Stimulated activated CD4-positive, alpha-beta T cell treated with anti-CD3 and anti-CD28 coated beads, TNF-alpha, amount 100 ng/mL, for 48 hours (primary cell): ENCODE measurements around the gene DDX1.

Experiments used
- DNase-seq, 3 donors: peaks; one replicate each; pipeline ENCODE4 v3.0.0-alpha.2; 2020; ENCODE audit warnings: low read depth in 3 of 3

The DDX1 gene

DNA sequence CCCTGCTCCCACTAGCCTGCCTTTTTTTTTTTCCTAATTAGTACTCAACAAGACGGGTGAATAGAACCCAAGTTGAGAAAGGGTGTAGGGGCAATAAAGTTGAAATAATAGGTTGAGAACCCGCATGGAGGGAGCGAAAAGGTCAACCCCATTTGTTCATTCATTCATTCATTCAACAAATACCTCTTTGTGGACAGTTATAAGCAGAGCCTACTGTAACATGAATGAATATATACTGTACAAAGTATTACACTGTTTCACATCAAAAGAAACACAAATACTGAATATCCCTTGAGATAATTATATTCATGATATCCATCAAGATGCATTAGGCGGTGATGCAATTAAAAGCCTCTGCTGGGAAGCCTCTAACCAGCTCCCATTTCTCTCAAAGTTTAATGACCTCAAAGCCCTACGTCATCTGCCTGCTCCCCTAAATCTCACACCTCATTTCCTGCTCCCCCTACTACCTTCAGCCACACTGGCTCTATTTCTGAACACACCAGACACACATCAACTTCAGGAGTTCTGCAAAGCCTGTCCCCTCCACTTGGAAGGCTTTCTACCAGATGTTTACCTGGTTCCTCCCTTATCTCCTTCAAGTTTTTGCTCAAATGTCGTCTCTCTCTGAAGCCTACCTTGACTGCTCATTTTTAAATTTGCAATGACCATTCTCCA is 29.2 kb upstream of the DDX1 start:
- DNase-seq, result no peak

GRCh38 chr2:15563227-15564100 is 28.2 kb upstream of the DDX1 start:
- no peak for DNase-seq

DNA sequence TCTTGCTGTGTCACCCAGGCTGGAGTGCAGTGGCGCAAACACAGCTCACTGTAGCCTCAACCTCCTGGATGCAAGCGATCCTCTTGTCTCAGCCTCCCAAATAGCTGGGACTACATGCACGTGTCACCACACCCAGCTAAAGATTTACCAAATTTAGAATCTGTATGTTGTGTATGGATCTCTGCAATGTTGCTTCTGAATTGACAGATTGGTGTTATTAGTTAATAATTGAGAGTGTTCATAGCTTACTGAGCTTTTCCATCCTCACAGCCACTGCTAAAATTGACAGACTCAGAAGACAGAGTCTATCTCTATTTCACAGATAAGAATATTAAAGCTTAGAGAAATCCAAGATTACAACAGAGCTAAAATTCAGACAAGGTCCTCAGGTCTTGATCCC is 26.3 kb upstream of the DDX1 start:
- DNase-seq, result no peak

DNA sequence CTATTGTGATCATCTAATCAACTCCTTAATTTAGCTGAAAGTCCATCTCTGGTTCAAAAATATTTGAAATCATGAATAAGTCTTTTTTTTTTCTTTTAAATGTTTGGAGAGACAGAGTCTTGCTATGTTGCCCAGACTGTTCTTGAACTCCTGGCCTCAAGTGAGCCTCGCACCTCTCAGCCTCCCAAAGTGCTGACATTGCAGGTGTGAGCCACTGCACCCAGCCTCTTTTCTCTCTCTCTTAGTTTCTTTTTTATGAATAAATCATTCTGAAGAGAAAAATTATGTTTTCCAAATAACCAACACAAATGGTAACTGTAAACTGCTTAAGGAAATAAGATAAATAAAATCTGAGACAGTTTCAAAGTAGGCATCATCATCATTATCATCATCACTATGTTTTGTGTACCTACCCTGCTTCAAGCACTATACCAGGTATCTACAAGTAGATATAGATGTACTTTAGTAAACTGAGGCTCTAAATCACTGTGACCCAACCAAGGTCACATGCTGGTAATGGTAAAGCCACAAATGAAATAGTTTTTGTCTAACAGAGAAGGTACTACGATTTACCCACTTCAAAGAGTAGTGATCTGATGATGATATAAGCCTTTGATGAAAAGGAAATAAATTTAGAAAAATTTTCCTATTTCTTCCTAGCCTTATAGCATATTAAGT is 25.5 kb upstream of the DDX1 start:
- no peak for DNase-seq

DNA sequence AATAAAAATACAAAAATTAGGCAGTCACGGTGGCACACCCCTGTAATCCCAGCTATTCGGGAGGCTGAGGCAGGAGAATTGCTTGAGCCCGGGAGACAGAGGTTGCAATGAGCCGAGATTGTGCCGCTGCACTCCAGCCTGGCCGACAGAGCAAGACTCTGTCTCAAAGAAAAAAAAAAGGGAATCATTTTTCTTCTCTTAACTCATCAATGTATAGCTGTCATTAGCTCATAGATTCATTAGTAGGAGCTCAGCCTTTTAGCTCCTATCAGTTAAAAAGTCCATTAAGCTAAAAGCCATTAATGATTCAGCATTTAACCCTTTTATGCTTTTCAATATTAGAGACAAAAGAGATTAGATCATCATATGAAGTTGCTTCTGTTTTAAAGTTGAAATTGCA is 24.8 kb upstream of the DDX1 start:
- no peak for DNase-seq

GRCh38 chr2:15568874-15569273 is 22.8 kb upstream of the DDX1 start:
- DNase-seq, result no peak

DNA sequence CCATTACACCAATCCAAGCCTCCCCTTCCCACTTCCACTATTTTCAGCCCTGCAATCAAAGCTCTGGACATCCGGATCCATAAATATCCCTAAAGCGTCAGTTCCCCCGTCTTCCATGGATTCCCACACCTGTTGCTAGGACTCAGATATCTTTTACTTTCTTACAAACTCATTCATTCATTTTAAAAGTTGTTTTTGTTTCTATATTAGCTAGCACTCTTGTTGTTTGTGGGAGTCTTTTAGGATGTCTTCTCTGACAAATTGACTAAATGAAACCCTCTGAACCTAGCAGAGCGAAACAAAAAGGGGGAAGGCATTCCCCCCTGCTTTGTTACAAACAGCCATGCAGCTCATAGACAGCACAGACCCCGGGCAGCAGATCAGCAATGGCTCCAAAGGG is 21.6 kb upstream of the DDX1 start:
- no peak for DNase-seq

GRCh38 chr2:15571729-15572128 is 19.9 kb upstream of the DDX1 start:
- no peak for DNase-seq

GRCh38 chr2:15577071-15577735 is 14.5 kb upstream of the DDX1 start:
- DNase-seq, result peak; percentile 75 to 93 (median 88)

DNA sequence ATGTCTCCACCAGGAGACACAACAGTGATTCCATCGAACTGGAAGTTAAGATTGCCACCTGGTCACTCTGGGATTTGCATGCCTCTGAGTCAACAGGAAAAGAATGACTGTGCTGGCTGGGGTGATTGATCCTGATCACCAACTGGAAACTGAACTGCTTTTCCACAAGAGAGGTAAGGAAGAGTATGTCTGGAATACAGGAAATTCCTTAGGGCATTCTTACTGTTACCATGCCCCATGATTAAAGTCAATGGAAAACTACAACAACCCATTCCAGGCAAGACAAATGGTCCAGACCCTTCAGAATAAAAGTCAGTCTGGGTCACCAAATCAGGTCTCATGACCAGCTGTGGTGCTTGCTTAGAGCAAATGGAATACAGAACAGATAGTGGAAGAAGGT is 12.0 kb upstream of the DDX1 start:
- DNase-seq, result no peak

GRCh38 chr2:15580451-15580850 is 11.2 kb upstream of the DDX1 start:
- DNase-seq, result no peak

- no peak for DNase-seq
These were observed 8.8 kb upstream of the DDX1 start for GRCh38 chr2:15582710-15583357.

DNA sequence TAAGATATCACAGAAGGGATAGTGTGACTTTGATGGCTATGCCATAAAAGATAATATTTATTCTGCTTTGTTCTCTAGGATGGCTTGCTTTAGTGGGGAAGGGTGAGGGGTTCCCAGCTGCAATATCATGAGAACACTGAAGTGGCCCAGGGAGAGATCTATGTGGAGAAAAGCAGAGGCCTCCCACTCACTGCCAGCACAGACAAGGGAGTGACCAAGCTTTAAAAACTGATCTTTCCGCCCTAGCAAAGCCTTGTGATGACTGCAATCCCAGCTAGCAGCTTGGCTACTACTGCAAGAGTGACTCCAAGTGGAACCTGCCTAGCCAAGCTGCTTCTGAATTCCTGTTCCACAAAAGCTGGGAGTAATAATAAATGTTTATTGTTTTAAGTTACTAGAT is 7.8 kb upstream of the DDX1 start:
- no peak for DNase-seq

- no peak for DNase-seq
These were observed 7.4 kb upstream of the DDX1 start for GRCh38 chr2:15584316-15584715.

GRCh38 chr2:15584767-15585469 is 6.8 kb upstream of the DDX1 start:
- no peak for DNase-seq

GRCh38 chr2:15588329-15588919 is 3.2 kb upstream of the DDX1 start:
- DNase-seq, result peak in 1 of 3 donors; percentile 28

- DNase-seq, result no peak
These were observed 336 bp upstream of the DDX1 start for GRCh38 chr2:15591373-15591691.

GRCh38 chr2:15593327-15593705 is 1.6 kb downstream of the DDX1 start:
- DNase-seq, result no peak

DNA sequence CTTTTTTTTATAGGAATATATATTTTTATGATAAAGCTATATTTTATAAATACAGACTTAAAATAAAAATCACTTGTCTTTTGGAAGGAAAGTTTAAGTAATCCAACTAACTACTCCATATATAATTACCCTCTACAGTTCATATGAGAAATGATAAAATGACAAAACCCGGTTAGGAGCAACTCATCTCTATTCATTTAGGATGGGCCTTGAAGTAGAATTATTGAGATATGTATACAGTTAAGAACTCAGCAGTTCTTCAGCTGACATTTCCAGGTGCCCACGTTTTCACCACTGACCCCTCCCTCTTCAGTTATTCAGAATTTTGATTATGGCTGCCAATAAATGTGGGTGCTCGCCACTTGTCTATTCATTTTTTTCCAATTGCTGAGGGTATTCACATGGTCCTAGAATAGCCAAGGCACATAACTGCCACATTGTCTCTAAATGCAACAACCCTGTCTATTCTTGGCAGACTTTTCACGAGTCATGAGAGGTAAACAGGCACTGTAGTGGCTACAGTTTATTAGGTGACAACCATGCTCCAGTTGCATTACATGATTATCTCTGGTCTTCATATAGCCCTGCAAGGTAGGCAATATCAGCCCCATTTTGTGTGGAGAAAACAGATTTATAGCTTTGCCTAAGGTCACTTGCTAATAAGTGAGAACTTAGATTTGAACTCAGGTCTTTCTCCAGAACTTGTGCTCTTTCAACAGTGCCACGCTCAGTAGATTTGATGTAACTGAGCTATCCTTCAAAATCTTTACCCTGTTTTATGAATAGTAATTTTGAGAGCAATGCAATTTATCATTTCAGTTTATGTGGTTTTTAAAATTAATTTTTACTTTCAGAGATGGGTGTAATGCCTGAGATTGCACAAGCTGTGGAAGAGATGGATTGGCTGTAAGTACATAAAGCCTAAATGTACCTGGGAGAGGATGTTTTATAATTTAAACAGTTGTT is 2.9 kb downstream of the DDX1 start:
- no peak for DNase-seq
